H9 (cell line): ENCODE data around the gene NEDD9. TPM values are rescaled to one million over a fixed set of nuclear protein-coding genes. Genes with fewer than 3 reads are reported as not detected.

Experiments
- DNase-seq: peaks from one replicate; pipeline ENCODE4 v3.0.0-alpha.2; 2017
- H2AFZ ChIP-seq: one replicate; pipeline ENCODE4 v1.6.1; 2013; ENCODE audit warnings: mild to moderate bottlenecking, low read length, control low read depth, moderate library complexity
- H2AK5ac ChIP-seq: 2 replicates; pipeline ENCODE4 v1.6.1; 2013; ENCODE audit warnings: low read length, control low read depth, mixed read lengths; ENCODE audit not compliant: insufficient read length
- H2BK120ac ChIP-seq: one replicate; pipeline ENCODE4 v1.6.1; 2013; ENCODE audit warnings: low read depth, mild to moderate bottlenecking, low read length, control low read depth, inconsistent platforms; ENCODE audit not compliant: poor library complexity, severe bottlenecking
- H2BK12ac ChIP-seq: 2 replicates; pipeline ENCODE4 v1.6.1; 2013; ENCODE audit warnings: low read length, control low read depth, mixed read lengths, low read depth; ENCODE audit not compliant: insufficient read length
- H2BK15ac ChIP-seq: 2 replicates; pipeline ENCODE4 v1.6.1; 2013; ENCODE audit warnings: low read depth, low read length, control low read depth
- H2BK20ac ChIP-seq: one replicate; pipeline ENCODE4 v1.6.1; 2013; ENCODE audit warnings: low read depth, mild to moderate bottlenecking, low read length, control low read depth, inconsistent platforms; ENCODE audit not compliant: poor library complexity, severe bottlenecking
- H2BK5ac ChIP-seq: 2 replicates; pipeline ENCODE4 v1.6.1; 2013; ENCODE audit warnings: low read length, control low read depth, mixed read lengths; ENCODE audit not compliant: insufficient read length
- H3K14ac ChIP-seq: 2 replicates; pipeline ENCODE4 v1.6.1; 2013; ENCODE audit warnings: low read length, control low read depth; ENCODE audit not compliant: insufficient read depth
- H3K18ac ChIP-seq: 2 replicates; pipeline ENCODE4 v1.6.1; 2013; ENCODE audit warnings: low read depth, mild to moderate bottlenecking, mixed read lengths, low read length, control low read depth; ENCODE audit not compliant: insufficient read length
- H3K23ac ChIP-seq: 2 replicates; pipeline ENCODE4 v1.6.1; 2013; ENCODE audit warnings: low read length, control low read depth, mixed read lengths, low read depth; ENCODE audit not compliant: insufficient read length
- H3K23me2 ChIP-seq: 2 replicates; pipeline ENCODE4 v1.6.1; 2013; ENCODE audit warnings: low read depth, mild to moderate bottlenecking, mixed read lengths, low read length, control low read depth; ENCODE audit not compliant: insufficient read length, poor library complexity, severe bottlenecking
- H3K27ac ChIP-seq: 2 replicates; pipeline ENCODE4 v1.5.1; 2013; ENCODE audit warnings: low read length, control low read depth, mixed read lengths, low read depth; ENCODE audit not compliant: insufficient read length
- H3K27me3 ChIP-seq: 2 replicates; pipeline ENCODE4 v1.6.1; 2013; ENCODE audit warnings: low read length, control low read depth, inconsistent platforms; ENCODE audit not compliant: insufficient read depth
- H3K4ac ChIP-seq: 2 replicates; pipeline ENCODE4 v1.6.1; 2013; ENCODE audit warnings: low read depth, mild to moderate bottlenecking, control low read depth, inconsistent platforms, low read length, moderate library complexity
- H3K4me1 ChIP-seq: 2 replicates; pipeline ENCODE4 v1.6.1; 2013; ENCODE audit warnings: low read length, control low read depth, inconsistent platforms; ENCODE audit not compliant: insufficient read depth
- H3K4me2 ChIP-seq: 2 replicates; pipeline ENCODE4 v1.6.1; 2013; ENCODE audit warnings: low read length, control low read depth, mixed read lengths; ENCODE audit not compliant: insufficient read length, insufficient read depth
- H3K56ac ChIP-seq: 2 replicates; pipeline ENCODE4 v1.6.1; 2013; ENCODE audit warnings: low read depth, mild to moderate bottlenecking, mixed read lengths, low read length, control low read depth; ENCODE audit not compliant: insufficient read length
- H3K79me1 ChIP-seq: 2 replicates; pipeline ENCODE4 v1.6.1; 2013; ENCODE audit warnings: low read depth, mild to moderate bottlenecking, moderate library complexity, low read length, control low read depth, inconsistent platforms; ENCODE audit not compliant: insufficient read depth, poor library complexity, severe bottlenecking
- H3K79me2 ChIP-seq: 2 replicates; pipeline ENCODE4 v1.6.1; 2013; ENCODE audit warnings: low read length, control low read depth, inconsistent platforms; ENCODE audit not compliant: insufficient read depth
- H3K9ac ChIP-seq: 2 replicates; pipeline ENCODE4 v1.6.1; 2013; ENCODE audit warnings: low read length, control low read depth, mixed read lengths; ENCODE audit not compliant: insufficient read length; ENCODE audit errors: extremely low read depth
- H3K9me3 ChIP-seq: one replicate; pipeline ENCODE4 v1.6.1; 2013; ENCODE audit warnings: low read depth, low read length, inconsistent platforms; ENCODE audit not compliant: control insufficient read depth
- H3T11ph ChIP-seq: one replicate; pipeline ENCODE4 v1.6.1; 2013; ENCODE audit warnings: mild to moderate bottlenecking, low read length, control low read depth, inconsistent platforms
- H4K20me1 ChIP-seq: one replicate; pipeline ENCODE4 v1.6.1; 2013; ENCODE audit not compliant: control insufficient read depth, insufficient read length, insufficient read depth
- H4K5ac ChIP-seq: 2 replicates; pipeline ENCODE4 v1.6.1; 2013; ENCODE audit warnings: low read depth, mild to moderate bottlenecking, mixed read lengths, low read length, control low read depth; ENCODE audit not compliant: insufficient read length
- H4K8ac ChIP-seq: replicated peaks from 2 replicates; pipeline ENCODE4 v1.6.1; 2013; ENCODE audit warnings: low read length, control low read depth, mixed read lengths, low read depth; ENCODE audit not compliant: insufficient read length
- H4K91ac ChIP-seq: 2 replicates; pipeline ENCODE4 v1.6.1; 2013; ENCODE audit warnings: low read depth, mild to moderate bottlenecking, moderate library complexity, mixed read lengths, low read length, control low read depth; ENCODE audit not compliant: insufficient read length
- H3K27ac Mint-ChIP-seq, 3 experiments: 2 replicates in 2 of 3; 3 replicates in 1 of 3; pipeline ENCODE4 v1.8.0; 2020 to 2021; ENCODE audit warnings: mixed read lengths in 3 of 3, mild to moderate bottlenecking in 1 of 3, moderate library complexity in 1 of 3
- H3K27me3 Mint-ChIP-seq: 2 replicates; pipeline ENCODE4 v1.8.0; 2021; ENCODE audit warnings: low read depth, mild to moderate bottlenecking, moderate library complexity, mixed read lengths
- H3K36me3 Mint-ChIP-seq, 3 experiments: 2 replicates in 2 of 3; 3 replicates in 1 of 3; pipeline ENCODE4 v1.8.0; 2020 to 2021; ENCODE audit warnings: low read depth in 3 of 3, mixed read lengths in 3 of 3; ENCODE audit not compliant: insufficient read depth in 1 of 3
- H3K4me1 Mint-ChIP-seq, 2 experiments: 2 replicates each; pipeline ENCODE4 v1.8.0; 2020; ENCODE audit warnings: mixed read lengths in 2 of 2
- H3K4me3 Mint-ChIP-seq, 2 experiments: 2 replicates in 1 of 2; 3 replicates in 1 of 2; pipeline ENCODE4 v1.8.0; 2020 to 2021; ENCODE audit warnings: mild to moderate bottlenecking in 2 of 2, mixed read lengths in 2 of 2, moderate library complexity in 1 of 2
- H3K9me3 Mint-ChIP-seq, 2 experiments: 2 replicates in 1 of 2; 3 replicates in 1 of 2; pipeline ENCODE4 v1.8.0; 2020; ENCODE audit warnings: mild to moderate bottlenecking in 2 of 2, mixed read lengths in 2 of 2, moderate library complexity in 1 of 2
- CTCF ChIP-seq: fragments of 200-600 bp; sonication (generic); conservative IDR thresholded peaks from 3 replicates; pipeline ENCODE4 v1.8.0; 2021; ENCODE audit warnings: antibody characterized with exemption, mild to moderate bottlenecking
- WGBS: extraction: QIAGEN DNeasy Blood & Tissue Kit; methylation state at CpG from one replicate; pipeline ENCODE4 v1.1.7; 2013; ENCODE audit warnings: missing lambda C conversion rate, low lambda C conversion rate, mixed read lengths; ENCODE audit not compliant: insufficient read length; ENCODE audit errors: extremely low coverage; 5-methylcytosine and 5-hydroxymethylcytosine counted together
- total RNA-seq: library from RNA; stranded (reverse); gene quantifications from 2 replicates; pipeline ENCODE4 v1.2.1, GENCODE V29; 2021

NEDD9 gene
- total RNA-seq, 1 experiment from 2014 or later: 5.5 TPM

GRCh38 chr6:11276911-11277274, 44.4 kb upstream of the NEDD9 start:
- H3K4me1 Mint-ChIP-seq: peaks cover 29 to 30% of the 10 kb centered on the region in 2 experiments
- Histone ChIP-seq H3K23ac (no peak overlapping the region), H2AFZ (no peak overlapping the region), H3K4me1 (peaks cover 14% of the 10 kb centered on the region; the same call in 1 of the 2 replicates), H3K27me3 (no peaks in the 10 kb centered on the region), H3K4me2 (no peak overlapping the region), H3K9me3 (no peaks in the 10 kb centered on the region), H3T11ph (no peak overlapping the region), H4K91ac (no peak overlapping the region), H3K18ac (no peak overlapping the region), H3K79me2 (no peaks in the 10 kb centered on the region), H2BK20ac (no peak overlapping the region), H2BK15ac (no peak overlapping the region), H4K8ac (no peak overlapping the region), H2AK5ac (no peak overlapping the region), H3K14ac (no peak overlapping the region), H2BK120ac (no peak overlapping the region), H4K5ac (no peak overlapping the region), H2BK5ac (no peak overlapping the region), H3K4ac (no peak overlapping the region), H4K20me1 (no peaks in the 10 kb centered on the region), H2BK12ac (no peak overlapping the region), H3K79me1 (no peaks in the 10 kb centered on the region), H3K27ac (no peak overlapping the region), H3K56ac (no peak overlapping the region), H3K23me2 (no peaks in the 10 kb centered on the region), H3K9ac (no peak overlapping the region)
- no CpG with 5 or more reads among the region's 4 CpGs for WGBS
- TF ChIP-seq CTCF: no peak
- DNase-seq: no peak
- no peaks in the 10 kb centered on the region for H3K9me3 Mint-ChIP-seq
- H3K4me3 Mint-ChIP-seq: no peak overlapping the region
- peak overlapping the region in 1 of 3 experiments; percentile 66; a peak in 4 of 7 replicates for H3K27ac Mint-ChIP-seq
- peaks cover 7% of the 10 kb centered on the region for H3K27me3 Mint-ChIP-seq
- no peaks in the 10 kb centered on the region for H3K36me3 Mint-ChIP-seq
